Measurements from ENCODE around the gene CGB7.
"Not testable (repeated sequence)": the region's sequence is repeated elsewhere in the genome, so short reads cannot be mapped to it uniquely, and the experiment has no call there.

DNA sequence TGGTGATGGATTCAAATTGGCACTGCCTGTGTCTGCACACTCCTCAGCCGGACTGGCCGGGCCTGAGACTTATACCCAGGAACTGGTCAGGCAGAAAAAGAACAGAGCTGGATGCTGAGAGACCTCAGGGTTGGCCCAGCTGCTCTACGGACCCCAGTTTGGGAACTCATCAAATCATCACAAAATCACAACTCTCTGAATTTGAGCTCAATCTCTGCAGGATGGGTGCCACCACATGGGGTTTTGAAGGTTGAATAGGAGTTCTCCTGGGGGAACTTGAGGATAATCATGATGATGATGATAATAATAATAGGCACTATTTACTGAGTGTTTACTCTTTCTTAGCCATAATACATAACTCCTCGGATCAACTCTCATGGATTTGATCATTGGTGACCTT is 14.9 kb downstream of the CGB7 start:
- TF ChIP-seq, protein P1, sequence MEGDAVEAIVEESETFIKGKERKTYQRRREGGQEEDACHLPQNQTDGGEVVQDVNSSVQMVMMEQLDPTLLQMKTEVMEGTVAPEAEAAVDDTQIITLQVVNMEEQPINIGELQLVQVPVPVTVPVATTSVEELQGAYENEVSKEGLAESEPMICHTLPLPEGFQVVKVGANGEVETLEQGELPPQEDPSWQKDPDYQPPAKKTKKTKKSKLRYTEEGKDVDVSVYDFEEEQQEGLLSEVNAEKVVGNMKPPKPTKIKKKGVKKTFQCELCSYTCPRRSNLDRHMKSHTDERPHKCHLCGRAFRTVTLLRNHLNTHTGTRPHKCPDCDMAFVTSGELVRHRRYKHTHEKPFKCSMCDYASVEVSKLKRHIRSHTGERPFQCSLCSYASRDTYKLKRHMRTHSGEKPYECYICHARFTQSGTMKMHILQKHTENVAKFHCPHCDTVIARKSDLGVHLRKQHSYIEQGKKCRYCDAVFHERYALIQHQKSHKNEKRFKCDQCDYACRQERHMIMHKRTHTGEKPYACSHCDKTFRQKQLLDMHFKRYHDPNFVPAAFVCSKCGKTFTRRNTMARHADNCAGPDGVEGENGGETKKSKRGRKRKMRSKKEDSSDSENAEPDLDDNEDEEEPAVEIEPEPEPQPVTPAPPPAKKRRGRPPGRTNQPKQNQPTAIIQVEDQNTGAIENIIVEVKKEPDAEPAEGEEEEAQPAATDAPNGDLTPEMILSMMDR (IDR thresholded peaks at IDR 0.05): not testable (repeated sequence)
- not testable (repeated sequence) for TF ChIP-seq POLR2A (IDR thresholded peaks at IDR 0.05)

Data from esophagus squamous epithelium (tissue), 4 donors.